Activated CD8-positive, alpha-beta memory T cell treated with anti-CD3 and anti-CD28 coated beads, Interleukin-2, amount 10 ng/mL, durations not matched to agents 7 days and 5 days (primary cell): ENCODE results near the gene TCF12. TPM values are rescaled to one million over a fixed set of nuclear protein-coding genes. Genes with fewer than 3 reads are reported as not detected.

Experiments
- ATAC-seq: fragments of 150-1000 bp; cut with Tn5 transposase; one replicate; pipeline ENCODE4 v1.10.0; 2021; ENCODE audit warnings: moderate library complexity
- CTCF ChIA-PET: fragments of 350-600 bp; sonication (Branson Sonifier 250); formaldehyde crosslinking; loops from one replicate; lab custom pipeline; 2021; ENCODE audit warnings: antibody characterized with exemption; lab: Charles Lee
- DNase-seq: peaks from one replicate; pipeline ENCODE4 v3.0.0-alpha.2; 2020
- H3K27ac Mint-ChIP-seq: one replicate; pipeline ENCODE4 v1.8.0; 2021; ENCODE audit warnings: mild to moderate bottlenecking, mixed read lengths
- H3K27me3 Mint-ChIP-seq: one replicate; pipeline ENCODE4 v1.8.0; 2021; ENCODE audit warnings: mixed read lengths
- H3K36me3 Mint-ChIP-seq: one replicate; pipeline ENCODE4 v1.8.0; 2021; ENCODE audit warnings: mild to moderate bottlenecking, mixed read lengths
- H3K4me1 Mint-ChIP-seq: one replicate; pipeline ENCODE4 v1.8.0; 2021; ENCODE audit warnings: mixed read lengths
- H3K4me3 Mint-ChIP-seq: one replicate; pipeline ENCODE4 v1.8.0; 2021; ENCODE audit warnings: mild to moderate bottlenecking, moderate library complexity, mixed read lengths
- H3K9me3 Mint-ChIP-seq: one replicate; pipeline ENCODE4 v1.8.0; 2022; ENCODE audit warnings: low read depth, mixed read lengths
- total RNA-seq, 2 experiments: library from RNA; stranded (reverse); gene quantifications; one replicate each; pipeline ENCODE4 v1.2.3, GENCODE V29; 2021

TCF12 gene
- total RNA-seq, 2 experiments from 2014 or later = 75.4 to 89.0 TPM

DNA sequence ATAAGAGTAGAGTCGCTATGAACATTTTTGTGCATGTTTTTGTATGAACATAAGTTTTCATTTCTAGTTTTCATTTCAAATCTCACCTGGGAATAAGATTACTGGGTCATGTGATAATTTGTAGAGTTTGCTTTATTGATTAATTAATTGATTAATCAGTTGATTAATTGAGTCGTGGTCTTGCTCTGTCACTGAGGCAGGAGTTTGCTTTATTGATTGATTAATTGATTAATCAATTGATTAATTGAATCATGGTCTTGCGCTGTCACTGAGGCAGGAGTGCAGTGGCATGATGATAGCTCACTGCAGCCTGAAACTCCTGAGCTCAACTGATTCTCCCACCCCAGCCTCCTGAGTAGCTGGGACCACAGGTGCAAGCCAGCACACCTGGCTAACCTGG is 111.6 kb downstream of the TCF12 start:
- DNase-seq (no peak), ATAC-seq (no peak)
- Mint-ChIP-seq H3K4me1 (no peaks in the 10 kb centered on the region), H3K27me3 (no peaks in the 10 kb centered on the region), H3K27ac (no peak overlapping the region), H3K4me3 (no peak overlapping the region), H3K36me3 (no peaks in the 10 kb centered on the region), H3K9me3 (no peaks in the 10 kb centered on the region)
- CTCF ChIA-PET = no interaction called here

GRCh38 chr15:57031082-57031481 is 112.6 kb downstream of the TCF12 start:
- Mint-ChIP-seq H3K4me3 (no peak overlapping the region), H3K4me1 (peaks cover 2% of the 10 kb centered on the region), H3K27ac (no peak overlapping the region), H3K27me3 (no peaks in the 10 kb centered on the region), H3K9me3 (no peaks in the 10 kb centered on the region), H3K36me3 (no peaks in the 10 kb centered on the region)
- DNase-seq (no peak), ATAC-seq (no peak)
- CTCF ChIA-PET = no interaction called here

DNA sequence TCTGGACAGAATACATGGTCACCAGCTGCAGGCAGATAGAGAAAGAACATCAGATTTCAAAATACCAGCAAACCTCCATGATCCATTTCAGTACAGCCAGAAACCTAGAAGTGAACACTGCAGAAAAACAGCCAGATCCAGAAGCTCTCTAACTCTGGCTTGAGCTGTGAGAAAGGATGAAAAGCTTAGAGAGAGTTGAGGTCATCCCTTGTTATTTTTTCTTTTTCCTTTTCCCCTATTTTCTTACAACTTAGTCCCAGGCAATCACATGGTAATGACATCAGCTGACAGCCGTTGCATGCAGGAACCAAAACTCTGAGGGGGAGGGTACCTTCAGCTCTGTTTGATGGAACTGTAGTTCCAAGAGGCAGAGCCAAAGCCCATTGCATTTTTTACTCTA is 113.2 kb downstream of the TCF12 start:
- ATAC-seq (no peak), DNase-seq (no peak)
- CTCF ChIA-PET = no interaction called here
- Mint-ChIP-seq H3K4me3 (no peak overlapping the region), H3K36me3 (no peaks in the 10 kb centered on the region), H3K9me3 (no peaks in the 10 kb centered on the region), H3K4me1 (peaks cover 6% of the 10 kb centered on the region), H3K27ac (no peak overlapping the region), H3K27me3 (no peaks in the 10 kb centered on the region)

GRCh38 chr15:57032338-57032737 is 113.9 kb downstream of the TCF12 start:
- no peaks in the 10 kb centered on the region for H3K36me3 Mint-ChIP-seq
- DNase-seq = no peak
- no peaks in the 10 kb centered on the region for H3K9me3 Mint-ChIP-seq
- no peak overlapping the region for H3K27ac Mint-ChIP-seq
- no peak for ATAC-seq
- H3K27me3 Mint-ChIP-seq = no peaks in the 10 kb centered on the region
- CTCF ChIA-PET = no interaction called here
- no peak overlapping the region for H3K4me3 Mint-ChIP-seq
- H3K4me1 Mint-ChIP-seq = peaks cover 13% of the 10 kb centered on the region

GRCh38 chr15:57033715-57034439 is 115.4 kb downstream of the TCF12 start:
- no peak for DNase-seq
- Mint-ChIP-seq H3K36me3 (peaks cover 2% of the 10 kb centered on the region), H3K4me3 (no peak overlapping the region), H3K4me1 (peaks cover 20% of the 10 kb centered on the region), H3K27ac (no peak overlapping the region), H3K9me3 (no peaks in the 10 kb centered on the region), H3K27me3 (no peaks in the 10 kb centered on the region)
- CTCF ChIA-PET = interaction anchor here (1.0 kb wide), 1 partner anchor 13 kb away, joined by 3 read pairs; no protein-coding TSS in a partner anchor
- ATAC-seq = no peak

GRCh38 chr15:57034613-57035012 is 116.2 kb downstream of the TCF12 start:
- no peaks in the 10 kb centered on the region for H3K9me3 Mint-ChIP-seq
- CTCF ChIA-PET = no interaction called here
- DNase-seq (no peak), ATAC-seq (no peak)
- H3K4me1 Mint-ChIP-seq = peaks cover 21% of the 10 kb centered on the region
- peaks cover 2% of the 10 kb centered on the region for H3K36me3 Mint-ChIP-seq
- H3K4me3 Mint-ChIP-seq = no peak overlapping the region
- no peaks in the 10 kb centered on the region for H3K27me3 Mint-ChIP-seq
- H3K27ac Mint-ChIP-seq = no peak overlapping the region

GRCh38 chr15:57035664-57036063 is 117.2 kb downstream of the TCF12 start:
- Mint-ChIP-seq H3K36me3 (peaks cover 4% of the 10 kb centered on the region), H3K9me3 (no peaks in the 10 kb centered on the region), H3K4me3 (no peak overlapping the region), H3K4me1 (peaks cover 23% of the 10 kb centered on the region), H3K27me3 (no peaks in the 10 kb centered on the region), H3K27ac (no peak overlapping the region)
- no peak for DNase-seq
- ATAC-seq = no peak
- CTCF ChIA-PET = interaction anchor here (1.0 kb wide), 1 partner anchor 11 kb away, joined by 3 read pairs; no protein-coding TSS in a partner anchor

- Mint-ChIP-seq H3K9me3 (no peaks in the 10 kb centered on the region), H3K4me3 (no peak overlapping the region), H3K27ac (no peak overlapping the region), H3K27me3 (no peaks in the 10 kb centered on the region), H3K36me3 (peaks cover 4% of the 10 kb centered on the region), H3K4me1 (peaks cover 23% of the 10 kb centered on the region)
- ATAC-seq (no peak), DNase-seq (no peak)
- CTCF ChIA-PET = interaction anchor here (1.0 kb wide), 1 partner anchor 12 kb away, joined by 3 read pairs; no protein-coding TSS in a partner anchor
Measured at GRCh38 chr15:57036352-57036751, 117.9 kb downstream of the TCF12 start.

GRCh38 chr15:57037548-57037947 is 119.1 kb downstream of the TCF12 start:
- ATAC-seq = peak; percentile 20

GRCh38 chr15:57038040-57038439 is 119.6 kb downstream of the TCF12 start:
- no peak for ATAC-seq
- Mint-ChIP-seq H3K9me3 (no peaks in the 10 kb centered on the region), H3K27ac (no peak overlapping the region), H3K4me3 (no peak overlapping the region), H3K36me3 (peaks cover 4% of the 10 kb centered on the region), H3K27me3 (no peaks in the 10 kb centered on the region), H3K4me1 (peaks cover 23% of the 10 kb centered on the region)
- DNase-seq = no peak
- CTCF ChIA-PET = interaction anchor here (0.8 kb wide), 1 partner anchor 478 kb away, joined by 3 read pairs; no protein-coding TSS in a partner anchor

More at GRCh38 chr15:57037548-57037947, 119.1 kb downstream of the TCF12 start:
- no peaks in the 10 kb centered on the region for H3K27me3 Mint-ChIP-seq
- no peak overlapping the region for H3K27ac Mint-ChIP-seq
- H3K9me3 Mint-ChIP-seq = no peaks in the 10 kb centered on the region
- H3K36me3 Mint-ChIP-seq = peaks cover 4% of the 10 kb centered on the region
- H3K4me1 Mint-ChIP-seq = peaks cover 23% of the 10 kb centered on the region
- peak overlapping the region; percentile 6 for H3K4me3 Mint-ChIP-seq
- DNase-seq = no peak
- CTCF ChIA-PET = interaction anchor here (0.8 kb wide), 1 partner anchor 479 kb away, joined by 3 read pairs; no protein-coding TSS in a partner anchor

DNA sequence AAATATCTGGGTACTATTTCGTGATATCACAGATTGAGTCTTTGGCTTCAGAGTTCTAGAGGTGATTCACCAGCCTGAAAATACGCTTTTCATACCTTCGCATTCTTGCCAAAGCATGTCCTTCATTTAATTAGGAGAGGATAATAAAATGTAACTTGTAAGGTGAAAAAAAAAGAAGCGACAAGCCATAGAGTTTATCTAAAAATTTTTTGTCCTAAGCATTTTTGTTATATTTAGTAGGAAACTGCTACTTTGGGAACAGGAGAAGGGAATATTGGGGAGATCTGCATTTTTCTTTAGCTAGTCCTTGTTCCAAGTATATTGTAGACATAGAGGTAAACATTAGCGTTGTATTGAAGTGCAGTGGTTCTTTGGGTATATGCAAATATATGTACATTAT is 120.1 kb downstream of the TCF12 start:
- no peak for DNase-seq
- Mint-ChIP-seq H3K9me3 (no peaks in the 10 kb centered on the region), H3K27ac (no peak overlapping the region), H3K4me3 (no peak overlapping the region), H3K36me3 (peaks cover 4% of the 10 kb centered on the region), H3K27me3 (no peaks in the 10 kb centered on the region), H3K4me1 (peaks cover 23% of the 10 kb centered on the region)
- no peak for ATAC-seq
- CTCF ChIA-PET = interaction anchor here (0.8 kb wide), 1 partner anchor 478 kb away, joined by 3 read pairs; no protein-coding TSS in a partner anchor

DNA sequence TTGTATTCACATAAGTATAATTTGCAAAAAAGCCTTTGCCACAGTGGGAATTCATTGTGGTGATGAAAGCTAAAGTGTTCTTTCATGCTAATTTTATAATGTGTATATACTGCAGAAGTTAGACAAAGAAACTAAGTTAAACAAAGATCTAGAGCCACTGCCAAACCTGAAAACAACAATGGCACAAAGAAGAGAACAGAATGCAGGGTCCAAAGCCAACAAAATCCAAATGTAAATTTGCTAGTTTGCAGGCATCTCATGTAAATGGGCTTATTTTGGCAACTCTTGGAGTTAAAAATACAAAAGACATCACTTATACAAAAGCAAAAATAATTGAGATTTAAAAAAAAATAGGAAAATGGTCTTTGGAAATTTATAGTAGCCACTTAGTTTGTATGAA is 123.0 kb downstream of the TCF12 start:
- H3K9me3 Mint-ChIP-seq = no peaks in the 10 kb centered on the region
- peaks cover 33% of the 10 kb centered on the region for H3K4me1 Mint-ChIP-seq
- no peak overlapping the region for H3K27ac Mint-ChIP-seq
- DNase-seq (no peak), ATAC-seq (no peak)
- CTCF ChIA-PET = no interaction called here
- H3K4me3 Mint-ChIP-seq = no peak overlapping the region
- H3K36me3 Mint-ChIP-seq = peaks cover 7% of the 10 kb centered on the region
- H3K27me3 Mint-ChIP-seq = no peaks in the 10 kb centered on the region

DNA sequence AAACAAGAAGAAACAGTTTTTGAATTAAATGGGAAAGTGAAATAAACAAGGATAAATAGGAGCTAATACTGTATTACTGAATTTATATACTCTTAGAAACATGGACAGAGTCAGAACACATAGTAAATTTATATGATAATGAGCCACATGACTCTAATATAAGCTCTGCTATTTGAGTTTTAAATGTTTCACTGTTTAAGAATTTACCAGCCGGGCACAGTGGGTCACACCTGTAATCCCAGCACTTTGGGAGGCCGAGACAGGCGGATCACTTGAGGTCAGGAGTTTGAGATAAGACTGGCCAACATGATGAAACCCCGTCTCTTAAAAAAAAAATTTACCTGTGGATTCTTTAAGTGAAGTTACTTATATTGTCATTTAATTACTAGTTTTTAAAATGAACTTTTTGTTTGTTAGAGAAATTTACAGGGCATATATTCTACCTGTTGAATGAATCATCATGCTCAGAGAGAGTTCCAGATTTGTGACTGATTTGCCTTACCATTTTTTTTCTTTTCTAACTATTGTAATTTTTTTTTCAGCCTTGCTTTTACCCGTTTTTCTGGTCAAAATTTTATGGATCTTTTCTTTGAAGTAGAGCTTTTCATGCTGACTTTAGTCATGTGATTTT is 125.7 kb downstream of the TCF12 start:
- CTCF ChIA-PET = no interaction called here
- ATAC-seq (no peak), DNase-seq (no peak)
- H3K27me3 Mint-ChIP-seq = no peaks in the 10 kb centered on the region
- H3K27ac Mint-ChIP-seq = no peak overlapping the region
- H3K9me3 Mint-ChIP-seq = no peaks in the 10 kb centered on the region
- no peak overlapping the region for H3K4me3 Mint-ChIP-seq
- H3K4me1 Mint-ChIP-seq = peaks cover 17% of the 10 kb centered on the region
- peaks cover 8% of the 10 kb centered on the region for H3K36me3 Mint-ChIP-seq

DNA sequence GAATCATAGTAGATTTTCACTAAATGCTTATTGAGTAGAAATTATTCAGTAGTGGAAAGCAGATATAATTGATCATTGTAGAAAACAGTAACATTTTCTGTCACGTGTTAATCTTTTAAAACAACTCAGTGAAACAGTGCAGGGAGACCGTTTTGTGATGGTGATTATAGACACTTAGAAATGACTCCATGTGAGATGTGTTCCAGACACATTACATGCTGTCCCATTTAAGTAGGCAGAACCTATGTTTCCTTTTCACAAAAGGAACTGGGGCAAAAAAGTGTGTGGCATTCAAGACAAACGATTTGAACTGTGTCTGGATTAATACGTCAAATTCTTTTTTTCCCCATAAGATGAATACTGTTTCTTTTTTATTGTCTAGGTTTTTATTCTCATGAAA is 126.5 kb downstream of the TCF12 start:
- Mint-ChIP-seq H3K27me3 (no peaks in the 10 kb centered on the region), H3K4me1 (peaks cover 17% of the 10 kb centered on the region), H3K27ac (no peak overlapping the region), H3K4me3 (no peak overlapping the region), H3K36me3 (peaks cover 11% of the 10 kb centered on the region), H3K9me3 (no peaks in the 10 kb centered on the region)
- no peak for ATAC-seq
- CTCF ChIA-PET = no interaction called here
- no peak for DNase-seq
